Loucy (cell line): ENCODE data around the gene RGS1.

ENCODE experiments used
- H2AFZ ChIP-seq: fragments of 200-600 bp; sonication (generic); 2 replicates; pipeline ENCODE4 v1.6.0; 2016; ENCODE audit warnings: antibody characterized with exemption, mild to moderate bottlenecking, low read length, moderate library complexity
- H3F3A ChIP-seq: fragments of 200-600 bp; 2 replicates; pipeline ENCODE4 v1.6.0; 2016; ENCODE audit warnings: antibody characterized with exemption, low read depth, mild to moderate bottlenecking
- H3K27me3 ChIP-seq: fragments of 200-600 bp; sonication (generic); 2 replicates; pipeline ENCODE4 v1.6.1; 2014; ENCODE audit warnings: low read length, mild to moderate bottlenecking; ENCODE audit not compliant: insufficient read depth, poor library complexity, severe bottlenecking
- H3K36me3 ChIP-seq: fragments of 200-600 bp; sonication (generic); 2 replicates; pipeline ENCODE4 v1.6.1; 2016; ENCODE audit warnings: low read length; ENCODE audit not compliant: insufficient read depth
- H3K4me1 ChIP-seq: fragments of 200-600 bp; sonication (generic); 2 replicates; pipeline ENCODE4 v1.5.1; 2014; ENCODE audit warnings: low read length, mild to moderate bottlenecking; ENCODE audit not compliant: insufficient read depth, poor library complexity, severe bottlenecking
- H3K4me2 ChIP-seq: fragments of 200-600 bp; sonication (generic); 2 replicates; pipeline ENCODE4 v1.6.0; 2014; ENCODE audit warnings: antibody characterized with exemption, low read length, low read depth, mild to moderate bottlenecking; ENCODE audit not compliant: poor library complexity, severe bottlenecking
- H3K4me3 ChIP-seq: fragments of 200-600 bp; sonication (generic); 2 replicates; pipeline ENCODE4 v1.5.1; 2014; ENCODE audit warnings: low read length, mild to moderate bottlenecking, mixed read lengths; ENCODE audit not compliant: poor library complexity, severe bottlenecking
- H3K79me2 ChIP-seq: fragments of 200-600 bp; sonication (generic); 2 replicates; pipeline ENCODE4 v1.6.1; 2014; ENCODE audit warnings: low read length; ENCODE audit not compliant: insufficient read depth
- H3K9ac ChIP-seq: fragments of 200-600 bp; sonication (generic); 2 replicates; pipeline ENCODE4 v1.6.0; 2014; ENCODE audit warnings: mild to moderate bottlenecking, low read depth, low read length, moderate library complexity; ENCODE audit not compliant: poor library complexity, severe bottlenecking
- H3K9me2 ChIP-seq: fragments of 200-600 bp; sonication (generic); replicated peaks from 2 replicates; pipeline ENCODE4 v1.6.1; 2016; ENCODE audit warnings: low read depth, low read length, mixed read lengths
- H3K9me3 ChIP-seq: fragments of 200-600 bp; sonication (generic); 2 replicates; pipeline ENCODE4 v1.6.1; 2014; ENCODE audit warnings: mild to moderate bottlenecking, antibody characterized with exemption, low read length, low read depth; ENCODE audit not compliant: insufficient read depth
- H4K20me1 ChIP-seq: fragments of 200-600 bp; sonication (generic); 2 replicates; pipeline ENCODE4 v1.6.0; 2014; ENCODE audit warnings: antibody characterized with exemption, low read length, mild to moderate bottlenecking; ENCODE audit not compliant: insufficient read depth, poor library complexity, severe bottlenecking
- EZH2phosphoT487 ChIP-seq: fragments of 200-600 bp; IDR thresholded peaks from 2 replicates; pipeline ENCODE4 v1.6.1; 2018; ENCODE audit warnings: antibody characterized with exemption, mild to moderate bottlenecking, moderate library complexity, borderline replicate concordance
- TF ChIP-seq, protein P1 (sequence below): fragments of 200-600 bp; sonication (generic); conservative IDR thresholded peaks from 2 replicates; pipeline ENCODE4 v1.5.1; 2014; ENCODE audit warnings: mild to moderate bottlenecking, antibody characterized with exemption, low read length

Gene RGS1

GRCh38 chr1:192628396-192629057 lies 53.0 kb downstream of the RGS1 start:
- no peak overlapping the region for H3K9ac ChIP-seq

GRCh38 chr1:192629612-192630011 lies 54.0 kb downstream of the RGS1 start:
- Histone ChIP-seq H3K4me3 (no peak overlapping the region), H2AFZ (no peak overlapping the region), H3K36me3 (no peaks in the 10 kb centered on the region), H3K4me2 (no peak overlapping the region), H4K20me1 (no peaks in the 10 kb centered on the region), H3K9ac (no peak overlapping the region), H3K27me3 (no peaks in the 10 kb centered on the region), H3K9me2 (no peaks in the 10 kb centered on the region), H3F3A (0 out of 2 replicates have a peak, but pooled peaks cover 3% of the 10 kb centered on the region), H3K9me3 (no peaks in the 10 kb centered on the region), H3K4me1 (peaks cover 33% of the 10 kb centered on the region), H3K79me2 (no peaks in the 10 kb centered on the region)
- TF ChIP-seq EZH2phosphoT487: no peak
- TF ChIP-seq, protein P1, sequence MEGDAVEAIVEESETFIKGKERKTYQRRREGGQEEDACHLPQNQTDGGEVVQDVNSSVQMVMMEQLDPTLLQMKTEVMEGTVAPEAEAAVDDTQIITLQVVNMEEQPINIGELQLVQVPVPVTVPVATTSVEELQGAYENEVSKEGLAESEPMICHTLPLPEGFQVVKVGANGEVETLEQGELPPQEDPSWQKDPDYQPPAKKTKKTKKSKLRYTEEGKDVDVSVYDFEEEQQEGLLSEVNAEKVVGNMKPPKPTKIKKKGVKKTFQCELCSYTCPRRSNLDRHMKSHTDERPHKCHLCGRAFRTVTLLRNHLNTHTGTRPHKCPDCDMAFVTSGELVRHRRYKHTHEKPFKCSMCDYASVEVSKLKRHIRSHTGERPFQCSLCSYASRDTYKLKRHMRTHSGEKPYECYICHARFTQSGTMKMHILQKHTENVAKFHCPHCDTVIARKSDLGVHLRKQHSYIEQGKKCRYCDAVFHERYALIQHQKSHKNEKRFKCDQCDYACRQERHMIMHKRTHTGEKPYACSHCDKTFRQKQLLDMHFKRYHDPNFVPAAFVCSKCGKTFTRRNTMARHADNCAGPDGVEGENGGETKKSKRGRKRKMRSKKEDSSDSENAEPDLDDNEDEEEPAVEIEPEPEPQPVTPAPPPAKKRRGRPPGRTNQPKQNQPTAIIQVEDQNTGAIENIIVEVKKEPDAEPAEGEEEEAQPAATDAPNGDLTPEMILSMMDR: no peak

More at GRCh38 chr1:192628396-192629057, 53.0 kb downstream of the RGS1 start:
- no peaks in the 10 kb centered on the region for H3K36me3 ChIP-seq
- no peak overlapping the region for H3K4me3 ChIP-seq
- H3K79me2 ChIP-seq: no peaks in the 10 kb centered on the region
- no peaks in the 10 kb centered on the region for H3K9me2 ChIP-seq
- H3K9me3 ChIP-seq: no peaks in the 10 kb centered on the region
- TF ChIP-seq, protein P1: no peak
- no peak for TF ChIP-seq EZH2phosphoT487
- H3K4me1 ChIP-seq: peaks cover 33% of the 10 kb centered on the region
- no peak overlapping the region for H2AFZ ChIP-seq
- no peak overlapping the region for H3K4me2 ChIP-seq
- H3K27me3 ChIP-seq: no peaks in the 10 kb centered on the region
- no peaks in the 10 kb centered on the region for H4K20me1 ChIP-seq
- 0 out of 2 replicates have a peak, but pooled peaks cover 3% of the 10 kb centered on the region for H3F3A ChIP-seq
